ENCODE data around the gene SASH1.

SASH1 gene

GRCh38 chr6:148530394-148530953 lies 187.8 kb downstream of the SASH1 start:
- intact Hi-C loops (cut with DNase I): no loop called here
- peak in 1 of 10 donors; percentile 80 for DNase-seq

GRCh38 chr6:148530976-148531375 lies 188.3 kb downstream of the SASH1 start:
- DNase-seq: no peak
- intact Hi-C loops (cut with DNase I): no loop called here

GRCh38 chr6:148532698-148533097 lies 190.1 kb downstream of the SASH1 start:
- intact Hi-C loops (cut with DNase I): no loop called here
- DNase-seq: peak in 1 of 10 donors; percentile 77

- intact Hi-C loops (cut with DNase I): no loop called here
- DNase-seq: peak in 1 of 10 donors; percentile 42
Observed at GRCh38 chr6:148533309-148534107, 190.9 kb downstream of the SASH1 start.

- peak in 1 of 10 donors; percentile 52 for DNase-seq
- intact Hi-C loops (cut with DNase I): no loop called here
Observed at GRCh38 chr6:148534871-148535270, 192.2 kb downstream of the SASH1 start.

GRCh38 chr6:148535381-148535780 lies 192.7 kb downstream of the SASH1 start:
- intact Hi-C loops (cut with DNase I): no loop called here
- DNase-seq: no peak

GRCh38 chr6:148535976-148536375 lies 193.3 kb downstream of the SASH1 start:
- intact Hi-C loops (cut with DNase I): no loop called here
- DNase-seq: peak in 1 of 10 donors; percentile 40

- intact Hi-C loops (cut with DNase I): no loop called here
- peak in 1 of 10 donors; percentile 80 for DNase-seq
Observed at GRCh38 chr6:148538261-148539190, 195.9 kb downstream of the SASH1 start.

GRCh38 chr6:148543540-148543939 lies 200.9 kb downstream of the SASH1 start:
- intact Hi-C loops (cut with DNase I): no loop called here
- DNase-seq: no peak

GRCh38 chr6:148544421-148544820 lies 201.8 kb downstream of the SASH1 start:
- intact Hi-C loops (cut with DNase I): no loop called here
- peak in 2 of 10 donors; percentile 79 for DNase-seq

- intact Hi-C loops (cut with DNase I): no loop called here
- DNase-seq: no peak
Observed at GRCh38 chr6:148545901-148546300, 203.3 kb downstream of the SASH1 start.

GRCh38 chr6:148547110-148547509 lies 204.5 kb downstream of the SASH1 start:
- DNase-seq: no peak
- intact Hi-C loops (cut with DNase I): no loop called here

GRCh38 chr6:148548065-148548748 lies 205.6 kb downstream of the SASH1 start:
- DNase-seq: peak in 4 of 10 donors; percentile 35 to 87 (median 59)
- intact Hi-C loops (cut with DNase I): no loop called here

- no peak for DNase-seq
- intact Hi-C loops (cut with DNase I): no loop called here
Observed at GRCh38 chr6:148548749-148549140, 206.1 kb downstream of the SASH1 start.

GRCh38 chr6:148550569-148550968 lies 207.9 kb downstream of the SASH1 start:
- no peak for DNase-seq
- intact Hi-C loops (cut with DNase I): no loop called here

- DNase-seq: no peak
- intact Hi-C loops (cut with DNase I): no loop called here
Observed at GRCh38 chr6:148551226-148551625, 208.6 kb downstream of the SASH1 start.

GRCh38 chr6:148556410-148556809 lies 213.8 kb downstream of the SASH1 start:
- DNase-seq: no peak
- intact Hi-C loops (cut with DNase I): no loop called here

- intact Hi-C loops (cut with DNase I): no loop called here
- no peak for DNase-seq
Observed at GRCh38 chr6:148557796-148558321, 215.2 kb downstream of the SASH1 start.

- DNase-seq: peak; percentile 72 to 98 (median 85)
- intact Hi-C loops (cut with DNase I): no loop called here
Observed at GRCh38 chr6:148559848-148560433, 217.3 kb downstream of the SASH1 start.

GRCh38 chr6:148561629-148562028 lies 219.0 kb downstream of the SASH1 start:
- no peak for DNase-seq
- intact Hi-C loops (cut with DNase I): no loop called here

All from posterior cingulate gyrus (tissue), 11 donors.